NCI-H187 treated with DMSO at 0.1 percent for 48 hours (cell line): ENCODE results near the gene APOA1.

Experiments
- DNase-seq: peaks from one replicate; lab custom pipeline; 2025; lab: John Stamatoyannopoulos, UW

The APOA1 gene

GRCh38 chr11:116837231-116838091, at the start of gene APOA1:
TSS of gene APOA1 (minus strand) at chr11:116837622. CDS start at chr11:116837387, 235 bp downstream.
- no peak for DNase-seq

- DNase-seq = no peak
These were observed 48.7 kb upstream of the APOA1 start for GRCh38 chr11:116885951-116886655.

GRCh38 chr11:116882386-116882785, 45.0 kb upstream of the APOA1 start:
- DNase-seq = no peak

- no peak for DNase-seq
These were observed 43.7 kb upstream of the APOA1 start for GRCh38 chr11:116881143-116881542.

- no peak for DNase-seq
These were observed 42.6 kb upstream of the APOA1 start for GRCh38 chr11:116879800-116880625.

GRCh38 chr11:116876656-116877055, 39.2 kb upstream of the APOA1 start:
- DNase-seq = no peak

GRCh38 chr11:116875194-116875593, 37.8 kb upstream of the APOA1 start:
- DNase-seq = no peak

GRCh38 chr11:116874251-116874650, 36.8 kb upstream of the APOA1 start:
- DNase-seq = no peak

GRCh38 chr11:116873381-116873780, 36.0 kb upstream of the APOA1 start:
- DNase-seq = no peak

GRCh38 chr11:116871248-116871647, 33.8 kb upstream of the APOA1 start:
- no peak for DNase-seq

- DNase-seq = no peak
These were observed 32.6 kb upstream of the APOA1 start for GRCh38 chr11:116870054-116870453.

- DNase-seq = no peak
These were observed 32.2 kb upstream of the APOA1 start for GRCh38 chr11:116869610-116870009.

GRCh38 chr11:116868066-116868465, 30.6 kb upstream of the APOA1 start:
- DNase-seq = no peak

- no peak for DNase-seq
These were observed 30.2 kb upstream of the APOA1 start for GRCh38 chr11:116867619-116868018.

GRCh38 chr11:116866804-116867455, 29.5 kb upstream of the APOA1 start:
- DNase-seq = no peak

- DNase-seq = no peak
These were observed 28.3 kb upstream of the APOA1 start for GRCh38 chr11:116865696-116866095.

GRCh38 chr11:116864531-116864930, 27.1 kb upstream of the APOA1 start:
- DNase-seq = no peak

GRCh38 chr11:116862951-116863350, 25.5 kb upstream of the APOA1 start:
- DNase-seq = no peak

GRCh38 chr11:116862185-116862584, 24.8 kb upstream of the APOA1 start:
- DNase-seq = no peak

GRCh38 chr11:116861539-116861938, 24.1 kb upstream of the APOA1 start:
- no peak for DNase-seq

GRCh38 chr11:116860303-116860702, 22.9 kb upstream of the APOA1 start:
- no peak for DNase-seq

GRCh38 chr11:116859175-116859574, 21.8 kb upstream of the APOA1 start:
- no peak for DNase-seq
